ENCODE measurements around the gene RECK. TPM values are rescaled to one million over a fixed set of nuclear protein-coding genes. Genes with fewer than 3 reads are reported as not detected.

Gene RECK
- total RNA-seq, 4 donors from 2014 or later: 14.3 to 37.7 (median 30.7) TPM

DNA sequence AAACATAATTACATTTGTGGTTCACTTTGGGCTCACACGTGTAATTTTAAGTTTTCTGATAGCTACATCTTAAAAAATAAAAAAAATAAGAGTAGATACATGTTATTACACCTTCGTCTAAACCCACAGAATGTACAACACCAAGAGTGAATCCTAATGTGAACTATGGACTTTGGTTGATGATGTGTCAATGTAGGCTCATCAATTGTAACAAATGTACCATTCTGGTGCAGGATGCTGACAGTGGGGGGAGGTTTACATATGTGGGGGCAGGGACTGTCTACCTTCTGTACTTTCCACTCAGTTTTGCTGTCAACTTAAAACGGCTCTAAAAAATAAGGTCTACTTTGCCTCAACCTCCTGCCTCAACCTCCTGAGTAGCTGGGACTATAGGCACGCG, 2.5 kb upstream of the RECK start:
- DNase-seq: no peak

GRCh38 chr9:36035006-36035405, 1.7 kb upstream of the RECK start:
- TF ChIP-seq, protein P1, sequence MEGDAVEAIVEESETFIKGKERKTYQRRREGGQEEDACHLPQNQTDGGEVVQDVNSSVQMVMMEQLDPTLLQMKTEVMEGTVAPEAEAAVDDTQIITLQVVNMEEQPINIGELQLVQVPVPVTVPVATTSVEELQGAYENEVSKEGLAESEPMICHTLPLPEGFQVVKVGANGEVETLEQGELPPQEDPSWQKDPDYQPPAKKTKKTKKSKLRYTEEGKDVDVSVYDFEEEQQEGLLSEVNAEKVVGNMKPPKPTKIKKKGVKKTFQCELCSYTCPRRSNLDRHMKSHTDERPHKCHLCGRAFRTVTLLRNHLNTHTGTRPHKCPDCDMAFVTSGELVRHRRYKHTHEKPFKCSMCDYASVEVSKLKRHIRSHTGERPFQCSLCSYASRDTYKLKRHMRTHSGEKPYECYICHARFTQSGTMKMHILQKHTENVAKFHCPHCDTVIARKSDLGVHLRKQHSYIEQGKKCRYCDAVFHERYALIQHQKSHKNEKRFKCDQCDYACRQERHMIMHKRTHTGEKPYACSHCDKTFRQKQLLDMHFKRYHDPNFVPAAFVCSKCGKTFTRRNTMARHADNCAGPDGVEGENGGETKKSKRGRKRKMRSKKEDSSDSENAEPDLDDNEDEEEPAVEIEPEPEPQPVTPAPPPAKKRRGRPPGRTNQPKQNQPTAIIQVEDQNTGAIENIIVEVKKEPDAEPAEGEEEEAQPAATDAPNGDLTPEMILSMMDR (IDR thresholded peaks at IDR 0.05): no peak
- TF ChIP-seq POLR2A (IDR thresholded peaks at IDR 0.05): no peak
- H3K27ac ChIP-seq: no peak overlapping the region
- no peaks in the 10 kb centered on the region for H3K27me3 ChIP-seq
- intact Hi-C loops (cut with DNase I; ENCODE audit: low total_unique reads): no loop called here
- H3K4me1 ChIP-seq: no peaks in the 10 kb centered on the region
- no peaks in the 10 kb centered on the region for H3K9me3 ChIP-seq
- no peak for DNase-seq
- no peaks in the 10 kb centered on the region for H3K36me3 ChIP-seq
- no peak overlapping the region for H3K4me3 ChIP-seq

More for the DNA sequence above, 2.5 kb upstream of the RECK start:
- H3K27me3 ChIP-seq: no peaks in the 10 kb centered on the region
- no peak overlapping the region for H3K4me3 ChIP-seq
- H3K9me3 ChIP-seq: no peaks in the 10 kb centered on the region
- no peaks in the 10 kb centered on the region for H3K36me3 ChIP-seq
- no peak for TF ChIP-seq POLR2A (IDR thresholded peaks at IDR 0.05)
- TF ChIP-seq, protein P1 (IDR thresholded peaks at IDR 0.05): no peak
- no peaks in the 10 kb centered on the region for H3K4me1 ChIP-seq
- intact Hi-C loops (cut with DNase I; ENCODE audit: low total_unique reads): no loop called here
- no peak overlapping the region for H3K27ac ChIP-seq

- Histone ChIP-seq H3K9me3 (no peaks in the 10 kb centered on the region), H3K27me3 (no peaks in the 10 kb centered on the region), H3K4me3 (peak overlapping the region; percentile 93 to 97), H3K36me3 (no peaks in the 10 kb centered on the region), H3K4me1 (no peaks in the 10 kb centered on the region), H3K27ac (peak overlapping the region; percentile 83 to 86)
- intact Hi-C loops (cut with DNase I; ENCODE audit: low total_unique reads): no loop called here
- no peak for DNase-seq
- TF ChIP-seq, protein P1 (IDR thresholded peaks at IDR 0.05): no peak
- TF ChIP-seq POLR2A (IDR thresholded peaks at IDR 0.05): no peak
Observed at GRCh38 chr9:36036253-36036779, 397 bp upstream of the RECK start.

GRCh38 chr9:36037549-36038122, 923 bp downstream of the RECK start:
- no peak for TF ChIP-seq POLR2A (IDR thresholded peaks at IDR 0.05)
- TF ChIP-seq, protein P1 (IDR thresholded peaks at IDR 0.05): no peak
- Histone ChIP-seq H3K4me1 (peaks cover 0 to 4% of the 10 kb centered on the region in 2 donors), H3K4me3 (peak overlapping the region; percentile 93 to 97), H3K27me3 (no peaks in the 10 kb centered on the region), H3K9me3 (no peaks in the 10 kb centered on the region), H3K36me3 (no peaks in the 10 kb centered on the region), H3K27ac (peak overlapping the region; percentile 83 to 86)
- DNase-seq: no peak
- intact Hi-C loops (cut with DNase I; ENCODE audit: low total_unique reads): no loop called here

DNA sequence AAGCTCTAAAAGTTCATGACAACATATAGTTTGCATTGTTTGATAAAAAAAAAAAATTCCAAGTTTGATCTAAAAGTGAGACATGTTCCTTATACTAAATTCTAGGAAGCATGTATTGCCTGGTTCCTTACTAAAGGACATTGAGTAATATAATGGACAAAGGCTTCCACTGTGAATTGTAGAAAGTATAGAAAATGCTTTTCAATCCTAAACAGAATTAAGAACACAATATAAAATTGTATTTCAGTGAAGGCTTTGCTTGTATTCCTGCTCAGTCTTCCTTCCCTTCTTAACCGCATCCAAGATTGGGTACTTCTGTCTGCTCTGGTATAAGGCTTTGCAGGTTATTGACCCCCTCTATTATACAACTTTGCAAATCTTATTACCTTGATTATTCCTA, 2.4 kb downstream of the RECK start:
- Histone ChIP-seq H3K27me3 (no peaks in the 10 kb centered on the region), H3K9me3 (no peaks in the 10 kb centered on the region), H3K27ac (no peak overlapping the region), H3K4me1 (peaks cover 0 to 4% of the 10 kb centered on the region in 2 donors), H3K36me3 (no peaks in the 10 kb centered on the region), H3K4me3 (no peak overlapping the region)
- TF ChIP-seq, protein P1 (IDR thresholded peaks at IDR 0.05): no peak
- no peak for TF ChIP-seq POLR2A (IDR thresholded peaks at IDR 0.05)
- intact Hi-C loops (cut with DNase I; ENCODE audit: low total_unique reads): no loop called here
- DNase-seq: no peak

All from uterus (tissue), 4 donors.